ENCODE measurements around the gene CDKN2AIPNL. TPM values are rescaled to one million over a fixed set of nuclear protein-coding genes. Genes with fewer than 3 reads are reported as not detected.

CDKN2AIPNL gene
- total and polyA plus RNA-seq, 3 donors from 2014 or later: 36.0 to 42.6 (median 37.1) TPM

- intact Hi-C loops (cut with DNase I; ENCODE audit: low total_unique reads): no loop called here
- no peak for TF ChIP-seq CTCF (IDR thresholded peaks at IDR 0.05)
- TF ChIP-seq POLR2A (IDR thresholded peaks at IDR 0.05): no peak
- peaks cover 18% of the 10 kb centered on the region for H3K4me1 ChIP-seq
- no peak for DNase-seq
- H3K4me3 ChIP-seq: no peak overlapping the region
- no peaks in the 10 kb centered on the region for H3K27me3 ChIP-seq
- WGBS, 2 donors: 46 to 81% methylated on average over 1 of the region's 1 CpG
- H3K27ac ChIP-seq: no peak overlapping the region
- no peaks in the 10 kb centered on the region for H3K36me3 ChIP-seq (ENCODE audit: low read depth, missing control alignments)
- H3K9me3 ChIP-seq: no peaks in the 10 kb centered on the region
Measured at GRCh38 chr5:134365604-134366003, 46.1 kb downstream of the CDKN2AIPNL start.

GRCh38 chr5:134355681-134356080 is 56.0 kb downstream of the CDKN2AIPNL start:
- intact Hi-C loops (cut with DNase I; ENCODE audit: low total_unique reads): no loop called here
- H3K9me3 ChIP-seq: no peaks in the 10 kb centered on the region
- H3K27me3 ChIP-seq: no peaks in the 10 kb centered on the region
- no peak overlapping the region for H3K27ac ChIP-seq
- DNase-seq: no peak
- 90 to 94% methylated on average over 5 of the region's 5 CpGs for WGBS, 2 donors
- TF ChIP-seq POLR2A (IDR thresholded peaks at IDR 0.05): no peak
- TF ChIP-seq CTCF (IDR thresholded peaks at IDR 0.05): no peak
- no peak overlapping the region for H3K4me3 ChIP-seq
- no peaks in the 10 kb centered on the region for H3K4me1 ChIP-seq
- H3K36me3 ChIP-seq (ENCODE audit: low read depth, missing control alignments): no peaks in the 10 kb centered on the region

Other genes with a start within 250 kb of the CDKN2AIPNL start
- 100 to 1,000 TPM; 336 to 459 TPM for gene SKP1, start 234.9 kb downstream of the CDKN2AIPNL start, total RNA-seq
- 919 TPM for gene SKP1, start 234.9 kb downstream of the CDKN2AIPNL start, polyA plus RNA-seq (ENCODE audit: insufficient read depth, low read depth, low replicate concordance)
- gene PPP2CA, start 185.8 kb downstream of the CDKN2AIPNL start, total RNA-seq: 100 to 1,000 TPM; 125 to 214 TPM
- 105 TPM for gene PPP2CA, start 185.8 kb downstream of the CDKN2AIPNL start, polyA plus RNA-seq (ENCODE audit: insufficient read depth, low read depth, low replicate concordance)
- gene CDKL3, start 44.7 kb downstream of the CDKN2AIPNL start, total RNA-seq: 10 to 100 TPM in 1 of 2 donors, 1 to 10 TPM in 1; 9.7 to 20.3 TPM
- gene CDKL3, start 44.7 kb downstream of the CDKN2AIPNL start, polyA plus RNA-seq (ENCODE audit: insufficient read depth, low read depth, low replicate concordance): 23.4 TPM
- gene UBE2B, start 40.3 kb downstream of the CDKN2AIPNL start, total RNA-seq: 10 to 100 TPM; 70.9 to 87.4 TPM
- gene UBE2B, start 40.3 kb downstream of the CDKN2AIPNL start, polyA plus RNA-seq (ENCODE audit: insufficient read depth, low read depth, low replicate concordance): 95.6 TPM
- 10 to 100 TPM; 54.5 to 67.2 TPM for gene JADE2, start 113.8 kb upstream of the CDKN2AIPNL start, total RNA-seq
- gene JADE2, start 113.8 kb upstream of the CDKN2AIPNL start, polyA plus RNA-seq (ENCODE audit: insufficient read depth, low read depth, low replicate concordance): 26.0 TPM
- 10 to 100 TPM; 34.7 to 37.2 TPM for gene SAR1B, start 220.9 kb upstream of the CDKN2AIPNL start, total RNA-seq
- gene SAR1B, start 220.9 kb upstream of the CDKN2AIPNL start, polyA plus RNA-seq (ENCODE audit: insufficient read depth, low read depth, low replicate concordance): 112 TPM
- gene SEC24A, start 236.9 kb upstream of the CDKN2AIPNL start, total RNA-seq: 10 to 100 TPM; 13.7 to 16.7 TPM
- 10.3 TPM for gene SEC24A, start 236.9 kb upstream of the CDKN2AIPNL start, polyA plus RNA-seq (ENCODE audit: insufficient read depth, low read depth, low replicate concordance)